ENCODE results near the gene GRAMD2A.

Gene GRAMD2A

DNA sequence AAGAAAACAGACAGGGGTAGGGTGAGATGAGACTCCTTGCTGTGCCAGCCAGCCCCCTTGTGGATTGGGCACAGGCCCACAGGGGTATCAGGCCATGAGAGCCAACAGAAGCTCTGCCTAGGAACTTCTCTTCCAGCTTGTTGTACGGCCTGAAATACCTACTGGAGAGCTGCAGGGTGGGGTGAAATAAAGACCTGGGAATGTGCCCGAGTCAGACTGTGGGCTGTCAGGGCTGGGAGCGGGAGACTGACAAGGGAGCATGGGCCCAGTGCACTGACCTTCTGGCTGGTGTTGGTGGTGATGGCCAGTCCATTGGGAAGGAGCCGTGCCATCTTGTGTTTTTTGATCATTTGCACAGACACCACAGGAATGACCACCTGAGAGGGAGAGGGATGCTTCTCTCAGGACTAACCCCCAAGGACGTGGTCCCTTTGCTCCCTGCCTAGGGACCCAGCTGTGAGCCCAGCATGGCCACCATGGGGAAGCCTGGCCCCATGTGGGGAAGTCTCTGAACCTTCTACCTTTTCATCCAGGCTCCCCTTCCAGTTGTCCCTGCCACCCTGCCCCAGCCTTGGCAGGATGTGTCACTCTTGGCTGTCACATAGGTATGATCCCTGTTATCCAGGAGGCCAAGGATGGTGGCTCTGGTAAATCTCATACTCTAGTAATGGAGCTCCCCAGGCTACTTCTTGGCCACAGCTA lies 30.7 kb downstream of the GRAMD2A start:
- H3K27ac ChIP-seq (ENCODE audit: low read depth, low read length, severe bottlenecking), result no peak overlapping the region
- no peaks in the 10 kb centered on the region for H3K9me3 ChIP-seq (ENCODE audit: control insufficient read depth, low read length)
- WGBS, 2 experiments (ENCODE audit: insufficient coverage in 2 of 2), result 89 to 96% methylated on average over 4 of the region's 5 CpGs
- H3K4me1 ChIP-seq (ENCODE audit: control insufficient read depth, insufficient read depth, low read length, poor library complexity, severe bottlenecking), result peaks cover 4% of the 10 kb centered on the region
- no peaks in the 10 kb centered on the region for H3K36me3 ChIP-seq (ENCODE audit: control insufficient read depth, insufficient read depth, low read length)
- no peak overlapping the region for H3K4me3 ChIP-seq (ENCODE audit: extremely low read depth, insufficient read depth, low read length, poor library complexity, severe bottlenecking)

DNA sequence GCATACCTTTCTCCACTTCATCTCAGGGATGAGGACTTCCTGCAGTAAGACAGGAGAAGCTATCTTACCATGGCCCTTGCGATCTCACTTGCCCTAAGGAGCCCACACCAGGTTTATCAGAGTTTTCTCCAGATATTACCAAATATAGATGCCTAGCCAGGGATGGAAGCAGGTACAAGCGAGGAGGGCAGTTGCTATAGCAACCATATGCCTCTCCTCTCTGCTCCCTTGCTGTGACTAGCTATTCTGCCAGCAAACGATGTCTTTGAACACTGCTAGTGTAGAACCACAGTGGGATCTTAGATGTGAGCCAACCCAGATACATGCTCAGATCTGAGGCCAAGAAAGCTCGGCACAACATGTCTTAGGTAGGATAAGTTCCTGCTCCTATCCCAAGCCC lies 33.9 kb downstream of the GRAMD2A start:
- H3K9me3 ChIP-seq (ENCODE audit: control insufficient read depth, low read length), result no peaks in the 10 kb centered on the region
- no peak overlapping the region for H3K27ac ChIP-seq (ENCODE audit: low read depth, low read length, severe bottlenecking)
- H3K36me3 ChIP-seq (ENCODE audit: control insufficient read depth, insufficient read depth, low read length), result no peaks in the 10 kb centered on the region
- H3K4me1 ChIP-seq (ENCODE audit: control insufficient read depth, insufficient read depth, low read length, poor library complexity, severe bottlenecking), result peaks cover 4% of the 10 kb centered on the region
- 69 to 89% methylated on average over 2 to 4 of the region's 4 CpGs for WGBS, 2 experiments (ENCODE audit: insufficient coverage in 2 of 2)
- no peak overlapping the region for H3K4me3 ChIP-seq (ENCODE audit: extremely low read depth, insufficient read depth, low read length, poor library complexity, severe bottlenecking)

DNA sequence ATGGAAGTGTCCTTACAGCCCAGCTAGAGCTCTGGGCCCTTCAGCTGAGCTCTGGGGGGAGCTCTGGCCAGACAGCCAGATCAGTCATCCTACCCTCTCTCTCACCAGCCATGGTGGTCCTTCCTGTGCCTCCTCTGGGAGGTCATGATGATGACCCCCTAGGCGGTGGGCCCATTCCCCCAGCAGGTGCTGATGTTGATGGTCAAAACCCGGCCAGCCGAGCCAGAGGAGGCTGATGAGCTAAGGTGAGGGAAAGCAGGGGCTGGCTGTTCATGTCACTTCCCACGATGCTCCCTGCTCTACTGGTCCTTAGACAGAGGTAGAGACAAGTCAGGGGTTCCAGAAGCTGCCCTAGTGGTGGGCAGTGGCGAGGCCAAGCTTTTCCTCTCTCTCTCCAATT lies 35.0 kb downstream of the GRAMD2A start:
- H3K9me3 ChIP-seq (ENCODE audit: control insufficient read depth, low read length), result no peaks in the 10 kb centered on the region
- WGBS, 2 experiments (ENCODE audit: insufficient coverage in 2 of 2), result 88 to 90% methylated on average over 3 to 5 of the region's 5 CpGs
- H3K36me3 ChIP-seq (ENCODE audit: control insufficient read depth, insufficient read depth, low read length), result no peaks in the 10 kb centered on the region
- no peaks in the 10 kb centered on the region for H3K4me1 ChIP-seq (ENCODE audit: control insufficient read depth, insufficient read depth, low read length, poor library complexity, severe bottlenecking)
- H3K27ac ChIP-seq (ENCODE audit: low read depth, low read length, severe bottlenecking), result no peak overlapping the region
- no peak overlapping the region for H3K4me3 ChIP-seq (ENCODE audit: extremely low read depth, insufficient read depth, low read length, poor library complexity, severe bottlenecking)

DNA sequence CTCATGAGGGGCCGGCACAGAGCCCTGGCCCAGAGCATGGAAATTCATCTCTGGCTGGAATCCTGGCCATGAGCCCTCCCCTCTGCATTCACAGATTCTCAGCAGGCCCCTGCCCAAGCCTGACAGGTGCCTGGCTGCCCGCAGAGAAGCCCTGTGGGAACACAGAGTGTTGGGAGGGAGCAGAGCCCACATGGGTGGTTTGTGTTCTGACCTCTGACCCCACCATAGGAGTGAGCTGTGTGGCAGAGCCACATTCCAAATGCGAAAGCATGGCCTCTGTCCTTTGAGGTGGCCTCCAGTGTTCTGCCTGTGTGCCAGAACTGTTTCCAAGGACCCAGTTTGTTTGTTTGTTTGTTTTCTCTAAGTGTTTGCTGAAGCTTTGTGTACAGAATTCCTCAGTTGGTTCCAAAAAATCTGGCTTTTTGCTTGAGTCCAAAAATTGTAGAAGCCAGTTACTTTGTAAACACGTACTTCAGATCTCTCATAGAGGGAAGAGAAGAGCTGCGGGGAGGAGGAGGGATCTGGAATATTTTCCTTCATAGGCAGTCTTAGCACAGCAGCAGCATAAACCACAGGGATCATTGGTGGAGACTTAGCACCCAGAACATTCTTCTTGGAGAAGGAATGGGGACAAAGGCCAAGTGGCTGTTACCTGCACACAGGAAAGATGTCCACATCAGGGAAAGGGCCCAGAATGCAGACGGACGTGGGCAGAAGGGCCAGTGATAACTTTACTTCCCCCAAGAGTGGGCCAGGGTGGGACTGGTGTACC lies 36.0 kb downstream of the GRAMD2A start:
- H3K36me3 ChIP-seq (ENCODE audit: control insufficient read depth, insufficient read depth, low read length), result no peaks in the 10 kb centered on the region
- H3K4me3 ChIP-seq (ENCODE audit: extremely low read depth, insufficient read depth, low read length, poor library complexity, severe bottlenecking), result no peak overlapping the region
- 85 to 90% methylated on average over 4 to 6 of the region's 7 CpGs for WGBS, 2 experiments (ENCODE audit: insufficient coverage in 2 of 2)
- no peaks in the 10 kb centered on the region for H3K4me1 ChIP-seq (ENCODE audit: control insufficient read depth, insufficient read depth, low read length, poor library complexity, severe bottlenecking)
- H3K27ac ChIP-seq (ENCODE audit: low read depth, low read length, severe bottlenecking), result no peak overlapping the region
- no peaks in the 10 kb centered on the region for H3K9me3 ChIP-seq (ENCODE audit: control insufficient read depth, low read length)

DNA sequence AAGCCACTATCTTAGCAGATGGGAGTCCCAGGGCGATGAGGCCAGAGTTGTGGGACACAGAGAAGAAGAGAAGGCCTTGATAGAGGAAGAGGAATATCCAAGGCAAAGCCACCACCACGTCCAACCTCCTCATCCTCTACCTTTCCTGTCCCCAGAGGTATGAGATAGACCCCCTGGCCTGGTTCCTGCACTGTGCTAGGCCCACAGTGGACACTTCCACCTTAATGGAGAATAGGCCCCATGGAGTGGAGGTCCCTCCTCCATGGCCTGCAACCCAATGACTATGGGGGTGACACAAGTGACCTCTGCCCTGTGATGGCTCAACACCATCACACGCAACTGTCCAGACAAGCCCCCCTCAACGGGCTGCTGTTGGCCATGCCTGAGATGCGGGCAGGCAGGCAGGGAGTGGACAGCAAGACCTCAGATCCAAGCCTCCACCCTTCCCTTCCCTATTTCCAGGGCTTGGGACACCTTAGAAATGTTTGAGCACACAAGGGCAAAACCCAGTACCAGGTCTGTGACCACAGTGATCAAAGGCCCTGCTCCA lies 36.8 kb downstream of the GRAMD2A start:
- no peaks in the 10 kb centered on the region for H3K9me3 ChIP-seq (ENCODE audit: control insufficient read depth, low read length)
- WGBS, 2 experiments (ENCODE audit: insufficient coverage in 2 of 2), result 84 to 100% methylated on average over 3 of the region's 5 CpGs
- no peak overlapping the region for H3K27ac ChIP-seq (ENCODE audit: low read depth, low read length, severe bottlenecking)
- peaks cover under 1% of the 10 kb centered on the region for H3K4me1 ChIP-seq (ENCODE audit: control insufficient read depth, insufficient read depth, low read length, poor library complexity, severe bottlenecking)
- no peaks in the 10 kb centered on the region for H3K36me3 ChIP-seq (ENCODE audit: control insufficient read depth, insufficient read depth, low read length)
- H3K4me3 ChIP-seq (ENCODE audit: extremely low read depth, insufficient read depth, low read length, poor library complexity, severe bottlenecking), result no peak overlapping the region

DNA sequence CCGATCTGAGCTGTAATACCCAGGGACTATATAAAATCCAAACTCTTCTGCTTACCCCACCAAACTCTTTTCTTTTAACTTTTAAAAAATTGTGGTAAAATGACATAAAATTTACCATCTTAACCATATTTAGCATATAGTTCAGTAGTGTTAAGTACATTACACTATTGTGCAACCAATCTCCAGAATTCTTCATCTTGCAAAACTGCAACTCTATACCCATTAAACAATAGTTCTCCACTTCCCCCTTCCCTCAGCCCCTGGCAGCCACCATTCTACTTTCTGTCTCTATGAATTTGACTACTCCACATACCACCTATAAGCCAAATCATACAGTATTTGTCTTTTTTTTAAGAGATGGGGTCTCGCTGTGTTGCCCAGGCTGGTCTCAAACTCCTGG lies 40.7 kb downstream of the GRAMD2A start:
- no peak overlapping the region for H3K27ac ChIP-seq (ENCODE audit: low read depth, low read length, severe bottlenecking)
- no peak overlapping the region for H3K4me3 ChIP-seq (ENCODE audit: extremely low read depth, insufficient read depth, low read length, poor library complexity, severe bottlenecking)
- H3K9me3 ChIP-seq (ENCODE audit: control insufficient read depth, low read length), result no peaks in the 10 kb centered on the region
- H3K4me1 ChIP-seq (ENCODE audit: control insufficient read depth, insufficient read depth, low read length, poor library complexity, severe bottlenecking), result peaks cover 6% of the 10 kb centered on the region
- H3K36me3 ChIP-seq (ENCODE audit: control insufficient read depth, insufficient read depth, low read length), result no peaks in the 10 kb centered on the region
- WGBS, 2 experiments (ENCODE audit: insufficient coverage in 2 of 2), result 80% methylated on average over 1 of the region's 2 CpGs; no CpG with 5 or more reads in 1 of the 2 experiments

DNA sequence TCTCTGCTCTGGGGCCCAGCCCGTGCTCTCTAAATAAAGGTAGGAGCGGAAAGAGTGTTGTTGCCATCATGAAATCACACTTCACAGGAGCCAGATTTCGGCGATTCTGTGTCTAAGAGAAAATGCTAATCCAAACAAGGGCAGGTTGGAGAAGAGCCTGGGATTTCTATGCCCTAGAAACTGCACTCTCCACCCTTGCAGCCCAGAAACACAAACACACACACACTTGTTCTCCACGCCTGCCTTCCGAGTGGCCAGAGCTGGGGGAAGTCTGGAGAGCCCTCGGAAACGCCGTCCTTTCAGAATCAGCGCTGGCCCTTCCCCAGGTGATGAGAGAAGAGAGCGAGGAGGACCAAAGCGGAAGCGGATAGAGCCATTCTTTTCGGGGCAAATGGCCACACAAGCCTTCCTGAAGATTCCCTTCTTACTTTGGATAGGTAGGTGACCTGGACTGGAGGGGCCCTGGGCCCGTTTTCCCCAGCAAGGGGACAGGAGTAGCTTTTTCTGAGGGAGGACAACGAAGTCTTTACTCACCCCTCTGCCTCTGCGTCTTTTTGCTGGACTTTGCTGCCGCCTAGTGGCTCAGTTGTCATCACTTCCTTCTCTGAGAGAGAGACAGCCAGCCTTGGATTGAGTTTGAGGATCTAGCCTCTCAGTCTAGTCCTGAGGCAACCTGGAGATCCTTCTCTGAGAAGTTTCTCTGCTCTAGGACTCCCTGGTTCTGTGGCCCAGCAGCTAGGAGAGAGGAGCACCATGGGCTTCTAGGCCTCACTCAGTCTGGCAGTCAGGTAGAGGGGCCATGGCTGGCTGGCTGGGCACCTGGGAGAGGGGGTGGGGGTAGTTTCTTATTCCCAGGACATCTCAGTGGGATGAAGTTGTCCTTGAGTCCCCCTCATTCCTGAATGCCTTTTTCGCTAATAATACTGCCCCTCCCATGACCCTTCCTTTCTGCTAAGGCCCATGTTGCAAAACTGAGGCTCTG lies 41.7 kb downstream of the GRAMD2A start:
- 51 to 79% methylated on average over 8 to 12 of the region's 19 CpGs for WGBS, 2 experiments (ENCODE audit: insufficient coverage in 2 of 2)
- H3K36me3 ChIP-seq (ENCODE audit: control insufficient read depth, insufficient read depth, low read length), result no peaks in the 10 kb centered on the region
- no peaks in the 10 kb centered on the region for H3K9me3 ChIP-seq (ENCODE audit: control insufficient read depth, low read length)
- no peak overlapping the region for H3K4me3 ChIP-seq (ENCODE audit: extremely low read depth, insufficient read depth, low read length, poor library complexity, severe bottlenecking)
- H3K4me1 ChIP-seq (ENCODE audit: control insufficient read depth, insufficient read depth, low read length, poor library complexity, severe bottlenecking), result peaks cover 6% of the 10 kb centered on the region
- no peak overlapping the region for H3K27ac ChIP-seq (ENCODE audit: low read depth, low read length, severe bottlenecking)

DNA sequence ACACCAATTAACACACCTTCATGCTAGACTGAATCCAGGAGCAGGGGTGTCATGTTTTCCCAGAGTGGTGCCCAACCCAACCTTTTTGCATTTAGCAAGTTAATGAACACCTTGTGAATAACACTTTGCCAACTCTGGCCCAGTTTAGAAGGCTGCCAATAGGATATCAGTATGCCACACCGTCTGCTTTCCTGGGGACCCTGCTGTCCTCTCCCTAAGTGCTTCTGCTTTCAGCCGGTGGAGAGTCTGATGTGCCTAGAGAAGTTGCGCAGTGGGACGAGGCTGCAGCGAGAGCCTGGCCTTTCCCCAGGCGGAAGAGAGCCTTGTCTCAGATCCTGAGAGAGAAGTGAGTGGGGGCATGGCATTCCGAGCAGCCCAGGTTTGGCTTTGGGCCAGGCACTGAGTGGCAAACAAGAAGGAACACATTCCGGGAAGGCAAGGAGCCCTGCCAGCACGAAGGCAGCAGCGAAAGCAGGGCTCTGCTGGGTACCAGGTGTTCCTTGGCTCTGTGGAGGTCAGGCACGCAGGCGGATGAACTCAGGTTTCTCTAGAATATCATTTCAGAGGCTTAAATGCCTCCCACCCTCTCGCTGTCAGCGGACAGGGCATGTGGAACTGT lies 42.5 kb downstream of the GRAMD2A start:
- H3K27ac ChIP-seq (ENCODE audit: low read depth, low read length, severe bottlenecking), result no peak overlapping the region
- WGBS, 2 experiments (ENCODE audit: insufficient coverage in 2 of 2), result 84 to 95% methylated on average over 12 to 13 of the region's 14 CpGs
- no peaks in the 10 kb centered on the region for H3K9me3 ChIP-seq (ENCODE audit: control insufficient read depth, low read length)
- H3K4me3 ChIP-seq (ENCODE audit: extremely low read depth, insufficient read depth, low read length, poor library complexity, severe bottlenecking), result no peak overlapping the region
- H3K4me1 ChIP-seq (ENCODE audit: control insufficient read depth, insufficient read depth, low read length, poor library complexity, severe bottlenecking), result peaks cover 6% of the 10 kb centered on the region
- H3K36me3 ChIP-seq (ENCODE audit: control insufficient read depth, insufficient read depth, low read length), result no peaks in the 10 kb centered on the region

DNA sequence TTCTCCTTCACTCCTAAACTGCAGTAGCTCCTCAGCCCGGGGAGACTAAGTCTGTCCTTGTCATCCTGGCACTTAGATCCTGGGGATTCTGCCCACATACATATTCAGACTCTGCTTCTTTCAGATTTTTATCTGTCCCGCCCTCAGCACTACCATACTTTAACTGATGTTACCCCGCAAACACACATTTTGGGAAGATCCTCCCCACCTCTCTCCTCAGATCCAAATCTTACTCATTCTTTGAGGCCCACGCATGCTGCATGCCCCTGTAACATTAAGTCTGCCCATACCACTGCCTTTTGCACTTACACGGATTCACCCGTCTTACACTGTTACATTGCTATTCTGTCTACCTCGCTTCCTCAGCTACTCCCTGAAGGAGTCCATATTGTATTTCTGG lies 43.3 kb downstream of the GRAMD2A start:
- H3K4me3 ChIP-seq (ENCODE audit: extremely low read depth, insufficient read depth, low read length, poor library complexity, severe bottlenecking), result no peak overlapping the region
- no peaks in the 10 kb centered on the region for H3K36me3 ChIP-seq (ENCODE audit: control insufficient read depth, insufficient read depth, low read length)
- 89 to 92% methylated on average over 6 of the region's 7 CpGs for WGBS, 2 experiments (ENCODE audit: insufficient coverage in 2 of 2)
- H3K27ac ChIP-seq (ENCODE audit: low read depth, low read length, severe bottlenecking), result no peak overlapping the region
- no peaks in the 10 kb centered on the region for H3K9me3 ChIP-seq (ENCODE audit: control insufficient read depth, low read length)
- H3K4me1 ChIP-seq (ENCODE audit: control insufficient read depth, insufficient read depth, low read length, poor library complexity, severe bottlenecking), result peaks cover 6% of the 10 kb centered on the region

Data from mesodermal cell (in vitro differentiated cells).